A549 treated with CORT108297 at 1 μM for 4 hours (cell line): Measurements from ENCODE around the gene OR6K2. TPM values are rescaled to one million over a fixed set of nuclear protein-coding genes. Genes with fewer than 3 reads are reported as not detected.

Source experiments
- total RNA-seq: library from RNA; stranded (reverse); fragments of 200-300 nt; extraction: Qiagen RNA extraction; gene quantifications from 5 replicates; pipeline ENCODE4 v1.2.3, GENCODE V29; 2022

The OR6K2 gene
- not detected in 5 replicates for total RNA-seq

GRCh38 chr1:158700552-158700951, at the start of gene OR6K2:
Gene OR6K2 (minus strand): TSS chr1:158700652. CDS start chr1:158700652, 0 bp downstream.

GRCh38 chr1:158720620-158721019, 20.2 kb upstream of the OR6K2 start, which contains the start of gene OR6K3:
Gene OR6K3 (minus strand): TSS chr1:158720720. CDS start chr1:158718115, 2,605 bp downstream.

GRCh38 chr1:158686111-158687009, 14.1 kb downstream of the OR6K2 start, which contains the start of gene SPTA1:
Gene SPTA1 (minus strand): TSS chr1:158686715. CDS start chr1:158686517, 198 bp downstream.

Other genes starting within 250 kb of the OR6K2 start
- gene OR10K1, start 238.8 kb downstream of the OR6K2 start, total RNA-seq, result not detected in 5 replicates
- gene OR10R2, start 228.4 kb downstream of the OR6K2 start, total RNA-seq, result not detected in 5 replicates
- gene OR6Y1, start 146.2 kb downstream of the OR6K2 start, total RNA-seq, result not detected in 5 replicates
- not detected in 5 replicates for gene OR6P1, start 130.1 kb downstream of the OR6K2 start, total RNA-seq
- not detected in 5 replicates for gene OR10X1, start 120.8 kb downstream of the OR6K2 start, total RNA-seq
- gene OR10Z1, start 95.4 kb downstream of the OR6K2 start, total RNA-seq, result not detected in 5 replicates
- not detected in 5 replicates for gene SPTA1, start 13.9 kb downstream of the OR6K2 start, total RNA-seq
- gene OR6K3, start 20.1 kb upstream of the OR6K2 start, total RNA-seq, result not detected in 5 replicates
- gene OR6K6, start 54.1 kb upstream of the OR6K2 start, total RNA-seq, result not detected in 5 replicates
- not detected in 5 replicates for gene OR6N1, start 71.5 kb upstream of the OR6K2 start, total RNA-seq
- not detected in 5 replicates for gene OR6N2, start 80.6 kb upstream of the OR6K2 start, total RNA-seq
- not detected in 5 replicates for gene MNDA, start 130.7 kb upstream of the OR6K2 start, total RNA-seq
- not detected in 5 replicates for gene PYHIN1, start 230.9 kb upstream of the OR6K2 start, total RNA-seq